OCI-LY1 (cell line): ENCODE results near the gene FKBP9.
"Not testable (repeated sequence)": the region's sequence is repeated elsewhere in the genome, so short reads cannot be mapped to it uniquely, and the experiment has no call there.

ENCODE experiments used
- CTCF ChIP-seq: fragments of 200-600 bp; sonication (generic), shearing (Covaris generic); IDR thresholded peaks from 2 replicates; pipeline ENCODE4 v1.5.1; 2017; ENCODE audit warnings: mild to moderate bottlenecking, antibody characterized with exemption, low read length, moderate library complexity, mixed read lengths
- EZH2 ChIP-seq: fragments of 200-600 bp; sonication (generic), shearing (Covaris generic); IDR thresholded peaks from 2 replicates; pipeline ENCODE4 v1.8.0; 2017; ENCODE audit warnings: borderline replicate concordance, mixed run types, mild to moderate bottlenecking, antibody characterized with exemption, low read length, moderate library complexity, mixed read lengths

GRCh38 chr7:32967268-32967582, 10.0 kb downstream of the FKBP9 start:
- not testable (repeated sequence) for TF ChIP-seq CTCF, EZH2
